ENCODE data around the gene CP.
A peak's percentile ranks its signal among the peaks of the same experiment; 100 is the strongest.

CP gene

GRCh38 chr3:149177122-149177521 lies 44.5 kb downstream of the CP start:
- no peak overlapping the region for H3K4me3 ChIP-seq (replicated peaks; ENCODE audit: low read depth, low read length)
- H3K36me3 ChIP-seq (ENCODE audit: control insufficient read depth, insufficient read depth, low read length) = no peaks in the 10 kb centered on the region
- no peak for DNase-seq (ENCODE audit: extremely low read depth, insufficient read length)
- TF ChIP-seq CTCF (IDR thresholded peaks at IDR 0.05; ENCODE audit: insufficient read depth, low read length, poor library complexity, severe bottlenecking) = no peak
- no peaks in the 10 kb centered on the region for H3K27me3 ChIP-seq (replicated peaks; ENCODE audit: control insufficient read depth, insufficient read depth, low read length)

- Histone ChIP-seq H3K36me3 (ENCODE audit: control insufficient read depth, insufficient read depth, low read length) (peaks cover 1% of the 10 kb centered on the region), H3K4me3 (replicated peaks; ENCODE audit: low read depth, low read length) (no peak overlapping the region), H3K27me3 (replicated peaks; ENCODE audit: control insufficient read depth, insufficient read depth, low read length) (no peaks in the 10 kb centered on the region)
- DNase-seq (ENCODE audit: extremely low read depth, insufficient read length) = peak; percentile 6
- no peak for TF ChIP-seq CTCF (IDR thresholded peaks at IDR 0.05; ENCODE audit: insufficient read depth, low read length, poor library complexity, severe bottlenecking)
Observed at GRCh38 chr3:149174901-149175300, 46.7 kb downstream of the CP start.

- H3K36me3 ChIP-seq (ENCODE audit: control insufficient read depth, insufficient read depth, low read length) = peaks cover 3% of the 10 kb centered on the region
- H3K4me3 ChIP-seq (replicated peaks; ENCODE audit: low read depth, low read length) = no peak overlapping the region
- TF ChIP-seq CTCF (IDR thresholded peaks at IDR 0.05; ENCODE audit: insufficient read depth, low read length, poor library complexity, severe bottlenecking) = no peak
- H3K27me3 ChIP-seq (replicated peaks; ENCODE audit: control insufficient read depth, insufficient read depth, low read length) = no peaks in the 10 kb centered on the region
- no peak for DNase-seq (ENCODE audit: extremely low read depth, insufficient read length)
Observed at GRCh38 chr3:149170672-149171071, 51.0 kb downstream of the CP start.

GRCh38 chr3:149167898-149168297 lies 53.7 kb downstream of the CP start:
- no peak overlapping the region for H3K4me3 ChIP-seq (replicated peaks; ENCODE audit: low read depth, low read length)
- no peak for TF ChIP-seq CTCF (IDR thresholded peaks at IDR 0.05; ENCODE audit: insufficient read depth, low read length, poor library complexity, severe bottlenecking)
- peaks cover 5% of the 10 kb centered on the region for H3K36me3 ChIP-seq (ENCODE audit: control insufficient read depth, insufficient read depth, low read length)
- no peak for DNase-seq (ENCODE audit: extremely low read depth, insufficient read length)
- H3K27me3 ChIP-seq (replicated peaks; ENCODE audit: control insufficient read depth, insufficient read depth, low read length) = no peaks in the 10 kb centered on the region

GRCh38 chr3:149163066-149163465 lies 58.6 kb downstream of the CP start:
- no peak for DNase-seq (ENCODE audit: extremely low read depth, insufficient read length)
- Histone ChIP-seq H3K4me3 (replicated peaks; ENCODE audit: low read depth, low read length) (no peak overlapping the region), H3K36me3 (ENCODE audit: control insufficient read depth, insufficient read depth, low read length) (peaks cover 2% of the 10 kb centered on the region), H3K27me3 (replicated peaks; ENCODE audit: control insufficient read depth, insufficient read depth, low read length) (no peaks in the 10 kb centered on the region)
- no peak for TF ChIP-seq CTCF (IDR thresholded peaks at IDR 0.05; ENCODE audit: insufficient read depth, low read length, poor library complexity, severe bottlenecking)

- no peak for TF ChIP-seq CTCF (IDR thresholded peaks at IDR 0.05; ENCODE audit: insufficient read depth, low read length, poor library complexity, severe bottlenecking)
Observed at GRCh38 chr3:149162007-149162406, 59.6 kb downstream of the CP start.

More at GRCh38 chr3:149162007-149162406, 59.6 kb downstream of the CP start:
- no peak for DNase-seq (ENCODE audit: extremely low read depth, insufficient read length)
- Histone ChIP-seq H3K36me3 (ENCODE audit: control insufficient read depth, insufficient read depth, low read length) (peaks cover 4% of the 10 kb centered on the region), H3K4me3 (replicated peaks; ENCODE audit: low read depth, low read length) (no peak overlapping the region), H3K27me3 (replicated peaks; ENCODE audit: control insufficient read depth, insufficient read depth, low read length) (no peaks in the 10 kb centered on the region)

Data from GM06990 (cell line).